GM12892 (cell line): ENCODE data around the gene ZNF805.

Source experiments
- POLR2AphosphoS5 ChIP-seq: IDR thresholded peaks from 2 replicates; pipeline ENCODE4 v1.6.1; 2011; ENCODE audit warnings: low read depth, low read length, control low read depth
- TAF1 ChIP-seq: IDR thresholded peaks from 2 replicates; pipeline ENCODE4 v1.6.1; 2011; ENCODE audit warnings: low read depth, mild to moderate bottlenecking, control low read depth, low read length, borderline replicate concordance

GRCh38 chr19:57233207-57233606, 7.2 kb upstream of the ZNF805 start:
- TF ChIP-seq TAF1 (no peak), POLR2AphosphoS5 (no peak)
